HepG2 (cell line): ENCODE data around the gene PLEKHA5. TPM values are rescaled to one million over a fixed set of nuclear protein-coding genes. Genes with fewer than 3 reads are reported as not detected.

Experiments used
- ATAC-seq: fragments of 200-7000 bp; cut with Tn5 transposase; 3 replicates; pipeline ENCODE4 v1.9.1; 2020; ENCODE audit warnings: mild to moderate bottlenecking, moderate library complexity
- BruUV-seq: library from RNA; stranded (reverse); fragments of 400-500 nt; replicated peaks from 2 replicates; lab custom pipeline; 2021; lab: Mats Ljungman, UMichigan
- CTCF ChIA-PET: fragments of 300-600 bp; formaldehyde crosslinking; extraction: SDS; loops from one replicate; lab custom pipeline; 2021; ENCODE audit warnings: low total read pairs, inconsistent platforms, low intra/inter-chr PET ratio; lab: Yijun Ruan, JAX
- POLR2A ChIA-PET: fragments of 350-600 bp; sonication (Branson Sonifier 250); formaldehyde crosslinking; loops from one replicate; lab custom pipeline; 2020; ENCODE audit warnings: antibody characterized with exemption, inconsistent platforms; lab: Yijun Ruan, JAX
- DNase-seq: peaks from one replicate; pipeline ENCODE4 v3.0.0-alpha.2; 2015; ENCODE audit warnings: low spot score
- FAIRE-seq: peaks from 3 replicates; lab custom pipeline; 2011; peaks lifted over from hg19 to GRCh38; lab: Jason Lieb, UNC
- H2AFZ ChIP-seq: one replicate; pipeline ENCODE4 v1.6.1; 2011; ENCODE audit warnings: low read length, inconsistent platforms
- H3K27ac ChIP-seq: fragments of 300-600 bp; 3 replicates; pipeline ENCODE4 v1.8.0; 2011; ENCODE audit warnings: mixed run types, mild to moderate bottlenecking, mixed read lengths, low read length, inconsistent platforms; ENCODE audit not compliant: insufficient read depth; ENCODE audit errors: extremely low read length
- H3K27me3 ChIP-seq, 2 experiments: fragments of 200-600 bp in 1 of 2; 2 replicates in 1 of 2; 3 replicates in 1 of 2; pipeline versions ENCODE4 v1.6.0 to v1.8.0; 2011; ENCODE audit warnings: low read length in 2 of 2, mild to moderate bottlenecking in 2 of 2, moderate library complexity in 2 of 2, inconsistent platforms in 1 of 2; ENCODE audit not compliant: insufficient read depth in 2 of 2, control insufficient read depth in 1 of 2
- H3K36me3 ChIP-seq, 2 experiments: fragments of 200-600 bp in 1 of 2; replicated peaks in 1 of 2; 2 replicates in 1 of 2; 3 replicates in 1 of 2; pipeline versions ENCODE4 v1.5.1 to v1.8.0; 2011; ENCODE audit warnings: low read length in 2 of 2, inconsistent platforms in 1 of 2; ENCODE audit not compliant: insufficient read depth in 2 of 2, control insufficient read depth in 1 of 2
- H3K4me1 ChIP-seq: 2 replicates; pipeline ENCODE4 v1.5.1; 2012; ENCODE audit warnings: low read length, inconsistent platforms; ENCODE audit not compliant: insufficient read depth
- H3K4me2 ChIP-seq: 2 replicates; pipeline ENCODE4 v1.6.0; 2011; ENCODE audit warnings: low read depth, low read length, inconsistent platforms
- H3K4me3 ChIP-seq, 3 experiments: fragments of 200-600 bp in 1 of 3; sonication (generic), shearing (Covaris generic) in 1 of 3; replicated peaks in 1 of 3; 2 replicates each; pipeline ENCODE4 v1.5.1; 2011 to 2016; ENCODE audit warnings: low read length in 3 of 3, inconsistent platforms in 2 of 3, low read depth in 2 of 3, mild to moderate bottlenecking in 2 of 3, control low read depth in 1 of 3, mixed read lengths in 1 of 3; ENCODE audit not compliant: insufficient read depth in 1 of 3
- H3K79me2 ChIP-seq: one replicate; pipeline ENCODE4 v1.6.1; 2011; ENCODE audit warnings: low read length, inconsistent platforms; ENCODE audit not compliant: insufficient read depth
- H3K9ac ChIP-seq: 2 replicates; pipeline ENCODE4 v1.6.0; 2011; ENCODE audit warnings: mild to moderate bottlenecking, low read depth, low read length, inconsistent platforms; ENCODE audit not compliant: insufficient read depth
- H3K9me3 ChIP-seq: 2 replicates; pipeline ENCODE4 v1.5.1; 2012; ENCODE audit warnings: mild to moderate bottlenecking, low read length
- H4K20me1 ChIP-seq: 2 replicates; pipeline ENCODE4 v1.6.0; 2011; ENCODE audit warnings: inconsistent platforms, mild to moderate bottlenecking, low read length, moderate library complexity; ENCODE audit not compliant: insufficient read depth
- FOXM1 ChIP-seq: sonication (generic); formaldehyde crosslinking; IDR thresholded peaks from 2 replicates; pipeline ENCODE4 v1.5.0; 2020; ENCODE audit warnings: missing genetic modification reagents
- HNRNPH1 ChIP-seq: fragments of 200-400 bp; formaldehyde crosslinking; optimal IDR thresholded peaks from 2 replicates; pipeline ENCODE3; 2017; ENCODE audit warnings: mild to moderate bottlenecking, low read depth, low read length
- HOXA5 ChIP-seq: sonication (generic); formaldehyde crosslinking; IDR thresholded peaks from 2 replicates; pipeline ENCODE4 v1.4.0; 2020; ENCODE audit warnings: missing genetic modification reagents
- MATR3 ChIP-seq: sonication (generic); formaldehyde crosslinking; IDR thresholded peaks from 2 replicates; pipeline ENCODE4 v1.4.0; 2020; ENCODE audit warnings: missing genetic modification reagents
- NFE2L1 ChIP-seq: sonication (generic); formaldehyde crosslinking; IDR thresholded peaks from 2 replicates; pipeline ENCODE4 v1.4.0; 2020; ENCODE audit warnings: missing genetic modification reagents, mild to moderate bottlenecking, borderline replicate concordance
- RFX5 ChIP-seq: IDR thresholded peaks from 2 replicates; pipeline ENCODE4 v1.6.1; 2011; ENCODE audit warnings: low read depth, low read length, improper control_type of control experiment
- TAF15 ChIP-seq: fragments of 200-400 bp; formaldehyde crosslinking; IDR thresholded peaks from one replicate; pipeline ENCODE4 v1.6.1; 2018; ENCODE audit warnings: mild to moderate bottlenecking, low read depth, low read length; ENCODE audit not compliant: poor library complexity, severe bottlenecking
- XBP1 ChIP-seq: sonication (generic); formaldehyde crosslinking; IDR thresholded peaks from 2 replicates; pipeline ENCODE4 v1.5.0; 2020; ENCODE audit warnings: missing genetic modification reagents
- ZFP36L1 ChIP-seq: sonication (generic); formaldehyde crosslinking; IDR thresholded peaks from 2 replicates; pipeline ENCODE4 v1.8.0; 2022; ENCODE audit warnings: mild to moderate bottlenecking, missing genetic modification reagents, moderate library complexity
- ZKSCAN1 ChIP-seq: fragments of 150-350 bp; IDR thresholded peaks from 2 replicates; pipeline ENCODE4 v1.6.1; 2014; ENCODE audit warnings: low read length
- ZKSCAN8 ChIP-seq: IDR thresholded peaks from 2 replicates; pipeline ENCODE4 v1.6.1; 2016; ENCODE audit warnings: borderline replicate concordance, missing genetic modification reagents, missing compliant biosample characterization
- ZNF431 ChIP-seq: sonication (generic); formaldehyde crosslinking; IDR thresholded peaks from 2 replicates; pipeline ENCODE4 v1.9.0; 2022; ENCODE audit warnings: missing genetic modification reagents, low read depth, mild to moderate bottlenecking, borderline replicate concordance
- ZNF557 ChIP-seq: sonication (generic); formaldehyde crosslinking; IDR thresholded peaks from 2 replicates; pipeline ENCODE4 v1.4.0; 2020; ENCODE audit warnings: missing genetic modification reagents
- ZNF598 ChIP-seq: sonication (generic); formaldehyde crosslinking; IDR thresholded peaks from 2 replicates; pipeline ENCODE4 v1.5.1; 2020; ENCODE audit warnings: mild to moderate bottlenecking, missing genetic modification reagents, borderline replicate concordance
- ZNF616 ChIP-seq: sonication (generic); formaldehyde crosslinking; IDR thresholded peaks from 2 replicates; pipeline ENCODE4 v1.5.0; 2020; ENCODE audit warnings: low read depth, mild to moderate bottlenecking, missing genetic modification reagents
- whole genome bisulfite sequencing: methylation state at CpG from one replicate; pipeline ENCODE4 v1.1.6; 2017; ENCODE audit warnings: low lambda C conversion rate; 5-methylcytosine and 5-hydroxymethylcytosine counted together
- in situ Hi-C: cut with HindIII; loops from 2 replicates; pipeline ENCODE4 v1.10.0; 2017; ENCODE audit warnings: low pct_unique_long_range_greater_than_20kb; ENCODE audit not compliant: extremely low pct_ligation_motif_present
- intact Hi-C: fragments of 100-400 bp; cut with micrococcal nuclease; formaldehyde crosslinking; loops from one replicate; pipeline ENCODE4 v1.10.0; 2022; ENCODE audit not compliant: unreplicated experiment
- polyA plus RNA-seq, 8 experiments: library from polyadenylated mRNA; depleted of rRNA in 3 of 8; stranded (reverse) in 7 of 8; unstranded in 1 of 8; fragments of >200 nt; fragmentation: Illumina TruSeq in 4 of 8; extraction: Trizol in 4 of 8; gene quantifications; 2 replicates each; pipeline versions ENCODE4 v1.2.1 to v1.2.3, GENCODE V29; 2011 to 2016; ENCODE audit warnings: low read depth in 4 of 8, missing spikeins in 1 of 8, mixed read lengths in 1 of 8; ENCODE audit not compliant: insufficient read depth in 1 of 8
- total RNA-seq, 5 experiments: library from RNA; depleted of rRNA; stranded (reverse); fragments of >200 nt; fragmentation: Illumina TruSeq; extraction: Trizol; gene quantifications; 2 replicates each; pipeline ENCODE4 v1.2.3, GENCODE V29; 2016; ENCODE audit warnings: low read depth in 1 of 5
- TF ChIP-seq, protein P1 (sequence below): sonication (generic); formaldehyde crosslinking; IDR thresholded peaks from 2 replicates; pipeline ENCODE4 v1.8.1; 2023; ENCODE audit warnings: mild to moderate bottlenecking, missing genetic modification reagents
- TF ChIP-seq, protein P2 (sequence below): sonication (generic); formaldehyde crosslinking; IDR thresholded peaks from 2 replicates; pipeline ENCODE4 v1.5.1; 2020; ENCODE audit warnings: mild to moderate bottlenecking, missing genetic modification reagents, borderline replicate concordance

Gene PLEKHA5
- total and polyA plus RNA-seq, 2 of the 13 experiments (the other 11 are each of a cell fraction or from before 2014, with no cell fraction given), result 4.2 to 15.4 TPM

DNA sequence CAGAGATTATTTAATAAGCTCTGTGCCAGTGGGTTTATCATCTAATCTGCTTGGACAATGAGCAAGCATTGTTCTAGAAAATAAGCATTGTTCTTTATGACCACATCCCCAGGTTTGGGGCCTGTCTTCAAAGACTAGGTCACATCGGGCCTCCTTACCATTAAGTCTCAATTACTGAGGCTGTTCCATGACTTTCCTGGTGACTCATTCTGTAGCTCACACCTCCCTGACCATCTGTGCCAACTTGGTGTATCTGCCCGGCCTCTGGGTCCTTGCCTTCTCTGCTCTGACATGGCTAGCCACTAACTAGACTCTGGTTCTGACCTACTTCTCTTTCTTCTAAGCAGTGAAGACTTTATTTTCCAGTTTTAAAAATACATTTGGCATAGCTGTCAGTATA is 44.4 kb upstream of the PLEKHA5 start:
- no peaks in the 10 kb centered on the region for H4K20me1 ChIP-seq
- H3K27ac ChIP-seq, result no peak overlapping the region
- BruUV-seq, result no TSS peak
- no peak for TF ChIP-seq FOXM1 (CRISPR knock-in tag)
- TF ChIP-seq NFE2L1, result no peak
- TF ChIP-seq HNRNPH1, result no peak
- TF ChIP-seq, protein P1, sequence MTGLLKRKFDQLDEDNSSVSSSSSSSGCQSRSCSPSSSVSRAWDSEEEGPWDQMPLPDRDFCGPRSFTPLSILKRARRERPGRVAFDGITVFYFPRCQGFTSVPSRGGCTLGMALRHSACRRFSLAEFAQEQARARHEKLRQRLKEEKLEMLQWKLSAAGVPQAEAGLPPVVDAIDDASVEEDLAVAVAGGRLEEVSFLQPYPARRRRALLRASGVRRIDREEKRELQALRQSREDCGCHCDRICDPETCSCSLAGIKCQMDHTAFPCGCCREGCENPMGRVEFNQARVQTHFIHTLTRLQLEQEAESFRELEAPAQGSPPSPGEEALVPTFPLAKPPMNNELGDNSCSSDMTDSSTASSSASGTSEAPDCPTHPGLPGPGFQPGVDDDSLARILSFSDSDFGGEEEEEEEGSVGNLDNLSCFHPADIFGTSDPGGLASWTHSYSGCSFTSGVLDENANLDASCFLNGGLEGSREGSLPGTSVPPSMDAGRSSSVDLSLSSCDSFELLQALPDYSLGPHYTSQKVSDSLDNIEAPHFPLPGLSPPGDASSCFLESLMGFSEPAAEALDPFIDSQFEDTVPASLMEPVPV (CRISPR knock-in tag), result no peak
- TF ChIP-seq ZFP36L1 (CRISPR knock-in tag), result no peak
- TF ChIP-seq RFX5, result no peak
- no peak for TF ChIP-seq HOXA5 (CRISPR knock-in tag)
- no peak for TF ChIP-seq MATR3 (CRISPR knock-in tag)
- no peak for TF ChIP-seq ZNF616 (CRISPR knock-in tag)
- TF ChIP-seq XBP1 (CRISPR knock-in tag), result no peak
- TF ChIP-seq ZKSCAN1, result no peak
- no peak for TF ChIP-seq ZNF431 (CRISPR knock-in tag)
- TF ChIP-seq, protein P2, sequence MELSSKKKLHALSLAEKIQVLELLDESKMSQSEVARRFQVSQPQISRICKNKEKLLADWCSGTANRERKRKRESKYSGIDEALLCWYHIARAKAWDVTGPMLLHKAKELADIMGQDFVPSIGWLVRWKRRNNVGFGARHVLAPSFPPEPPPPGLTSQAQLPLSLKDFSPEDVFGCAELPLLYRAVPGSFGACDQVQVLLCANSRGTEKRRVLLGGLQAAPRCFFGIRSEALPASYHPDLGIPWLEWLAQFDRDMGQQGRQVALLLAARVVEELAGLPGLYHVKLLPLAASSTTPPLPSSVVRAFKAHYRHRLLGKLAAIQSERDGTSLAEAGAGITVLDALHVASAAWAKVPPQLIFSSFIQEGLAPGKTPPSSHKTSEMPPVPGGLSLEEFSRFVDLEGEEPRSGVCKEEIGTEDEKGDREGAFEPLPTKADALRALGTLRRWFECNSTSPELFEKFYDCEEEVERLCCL (CRISPR knock-in tag), result no peak
- no peak for TF ChIP-seq ZNF557 (CRISPR knock-in tag)
- no peak for TF ChIP-seq TAF15
- TF ChIP-seq ZNF598 (CRISPR knock-in tag), result no peak
- TF ChIP-seq ZKSCAN8 (CRISPR knock-in tag), result no peak
- H3K4me2 ChIP-seq, result no peak overlapping the region
- 9% methylated on average over 2 of the region's 2 CpGs for WGBS
- FAIRE-seq, result no peak
- CTCF ChIA-PET, result no interaction called here
- ATAC-seq, result no peak
- no peaks in the 10 kb centered on the region for H3K9me3 ChIP-seq
- no peak overlapping the region for H3K9ac ChIP-seq
- H3K27me3 ChIP-seq, result peaks cover 0 to 2% of the 10 kb centered on the region in 2 experiments; a peak in 2 of 5 replicates
- no peak for DNase-seq
- intact Hi-C loops (no loop called here), in situ Hi-C loops (no loop called here)
- no peaks in the 10 kb centered on the region for H3K36me3 ChIP-seq
- H3K4me1 ChIP-seq, result no peaks in the 10 kb centered on the region
- no peak overlapping the region for H3K4me3 ChIP-seq
- no peak overlapping the region for H2AFZ ChIP-seq
- POLR2A ChIA-PET, result no interaction called here
- no peaks in the 10 kb centered on the region for H3K79me2 ChIP-seq
